NCI-H146 treated with DMSO at 0.1 percent for 48 hours (cell line): ENCODE results near the gene NLGN1.

Source experiments
- DNase-seq: peaks from one replicate; lab custom pipeline; 2025; ENCODE audit not compliant: unreplicated experiment; lab: John Stamatoyannopoulos, UW

NLGN1 gene

GRCh38 chr3:173750095-173750494, 352.6 kb downstream of the NLGN1 start:
- DNase-seq, result no peak

GRCh38 chr3:173750591-173750990, 353.0 kb downstream of the NLGN1 start:
- DNase-seq, result no peak

DNA sequence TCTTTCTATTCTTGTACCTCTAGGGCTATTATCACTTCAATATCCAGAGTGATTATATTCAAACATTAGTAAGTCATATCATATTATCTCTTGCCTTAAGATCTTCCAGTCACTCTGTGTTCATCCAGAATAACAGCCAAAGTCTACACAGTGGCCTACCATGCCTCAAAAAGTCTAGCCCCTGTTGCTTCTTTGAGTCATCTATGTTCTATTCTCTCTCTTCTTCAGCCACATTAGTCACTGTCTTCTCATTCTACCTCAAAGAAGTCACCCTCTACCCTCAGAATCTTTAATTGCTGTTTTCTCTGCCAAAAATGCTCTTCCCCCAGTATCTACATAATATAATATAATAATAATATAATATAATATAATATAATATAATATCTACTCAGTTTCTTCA, 356.0 kb downstream of the NLGN1 start:
- no peak for DNase-seq

DNA sequence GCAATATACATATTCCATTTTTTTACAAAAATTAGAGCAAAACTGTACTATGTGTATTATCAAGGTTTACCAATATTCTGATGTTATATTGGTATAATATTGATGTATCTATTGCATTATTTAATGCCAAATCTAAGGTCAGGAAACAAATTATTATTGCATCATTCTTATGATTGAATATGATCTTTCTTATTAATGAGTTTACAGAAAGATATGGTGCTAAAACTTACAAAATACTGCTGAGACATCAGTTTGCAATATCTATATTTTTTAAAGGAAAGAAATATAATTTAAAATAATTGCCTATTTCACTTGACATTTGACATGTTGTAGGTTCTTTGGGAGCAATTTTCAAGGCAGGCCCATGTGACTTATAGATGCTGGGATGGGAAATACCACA, 357.6 kb downstream of the NLGN1 start:
- no peak for DNase-seq

DNA sequence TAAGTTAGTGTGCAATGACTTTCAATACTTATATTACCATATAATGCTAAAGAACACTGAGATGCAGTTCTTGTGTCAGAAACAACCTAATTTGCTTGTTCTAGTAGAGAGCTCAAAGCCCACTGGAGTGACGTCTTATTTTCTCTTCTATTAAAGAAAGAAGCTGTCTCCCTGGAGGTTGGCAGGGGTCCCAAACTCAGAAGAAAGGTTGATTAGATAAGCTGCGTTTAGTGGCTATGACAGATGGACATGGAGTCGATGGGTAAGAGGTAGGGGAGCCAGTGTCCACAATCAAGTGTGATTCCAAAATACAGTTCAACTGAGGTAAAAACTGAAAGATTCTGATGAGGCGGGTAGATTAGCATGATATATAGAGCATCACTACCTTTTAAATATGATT, 363.6 kb downstream of the NLGN1 start:
- DNase-seq, result peak; percentile 58

DNA sequence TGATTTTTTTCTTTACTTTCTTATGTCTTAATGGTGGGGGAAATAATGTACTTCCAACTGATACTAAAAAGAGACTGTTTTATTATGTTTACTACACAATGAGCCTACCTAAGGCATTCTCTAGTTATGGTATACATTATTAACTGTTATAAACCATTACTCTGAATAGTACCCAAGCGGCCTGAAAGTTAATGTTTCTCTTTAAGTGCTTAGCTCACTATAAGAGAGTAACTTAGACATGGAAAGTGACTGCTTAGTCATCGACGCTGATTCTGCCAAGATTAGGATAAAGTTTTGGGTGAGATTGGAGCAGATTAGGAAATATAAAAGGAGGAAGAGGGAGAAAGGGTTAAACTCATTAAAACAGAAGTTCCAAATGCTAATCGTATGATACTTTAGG, 365.0 kb downstream of the NLGN1 start:
- DNase-seq, result no peak

DNA sequence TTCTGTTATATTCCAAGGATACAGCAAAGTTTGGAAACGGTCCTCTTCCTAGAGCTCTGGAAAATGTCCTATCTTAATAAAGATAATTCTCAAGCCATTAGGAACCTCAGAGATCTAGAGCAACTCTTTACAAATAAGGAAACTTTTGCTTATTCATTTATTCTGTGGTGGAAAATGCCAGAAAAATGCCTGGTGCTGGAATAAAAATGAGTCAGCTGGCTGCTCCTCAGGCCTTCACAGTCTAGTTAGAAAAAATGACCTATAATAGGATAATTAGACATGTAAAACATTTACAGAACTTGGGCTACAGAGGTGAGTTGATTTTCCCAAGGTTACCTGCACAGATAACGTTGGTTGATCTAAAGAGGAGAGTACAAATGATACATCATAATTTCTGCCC, 372.5 kb downstream of the NLGN1 start:
- DNase-seq, result no peak

DNA sequence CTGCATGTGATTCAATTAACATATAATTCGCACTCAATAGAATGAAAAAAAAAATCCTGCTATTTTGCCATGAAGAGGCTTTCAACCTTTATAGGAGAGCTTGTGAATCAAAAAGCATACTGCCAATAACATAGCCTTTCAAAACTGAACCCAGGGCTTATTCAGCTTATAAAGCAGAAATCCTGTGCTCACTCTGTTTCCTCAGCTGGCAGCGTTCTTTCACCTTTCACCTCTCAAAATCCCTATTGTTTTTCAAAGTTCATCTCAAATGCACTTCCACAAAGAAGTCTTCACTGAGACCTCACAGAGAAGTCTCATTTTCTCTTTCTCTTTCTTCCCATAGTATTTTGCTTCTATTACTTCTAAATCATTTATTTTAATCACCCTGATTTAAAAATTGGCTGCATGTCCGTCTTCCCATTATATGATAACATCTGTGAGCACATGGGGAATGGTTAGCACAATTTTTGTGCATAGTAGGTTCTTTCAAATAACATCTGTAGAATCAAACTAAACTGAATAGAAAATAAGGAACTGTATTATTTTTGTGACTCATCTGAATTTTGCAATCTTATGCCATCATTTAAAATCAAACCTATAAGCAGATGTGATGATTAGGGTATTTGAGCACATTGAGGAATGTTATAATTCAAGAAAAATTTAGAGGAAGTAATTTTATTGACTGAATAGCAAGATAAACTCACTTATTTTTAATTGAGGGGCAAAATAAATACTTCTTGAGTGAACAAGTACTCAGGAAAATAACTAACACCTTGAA, 373.4 kb downstream of the NLGN1 start:
- DNase-seq, result no peak

- DNase-seq, result no peak
Observed at GRCh38 chr3:173773800-173774199, 376.3 kb downstream of the NLGN1 start.

DNA sequence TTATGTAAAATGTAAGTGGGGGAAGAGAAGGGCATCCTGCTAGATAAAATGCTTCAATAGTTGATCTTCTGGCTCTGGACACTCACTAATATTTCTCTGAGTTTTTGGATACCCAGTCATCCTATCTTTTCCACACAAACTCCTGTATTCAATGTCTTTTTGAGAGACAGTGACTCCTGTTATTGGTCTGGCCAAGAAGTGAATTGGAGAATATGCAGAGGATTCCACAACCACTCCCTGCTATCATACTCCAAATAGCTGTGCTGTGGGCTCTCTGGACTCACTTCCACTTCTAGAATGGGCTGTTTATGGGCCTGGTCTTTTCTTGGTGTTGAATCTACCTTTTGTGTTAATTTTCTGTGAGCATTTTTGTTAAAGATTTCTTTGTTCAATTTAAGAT, 376.8 kb downstream of the NLGN1 start:
- no peak for DNase-seq

DNA sequence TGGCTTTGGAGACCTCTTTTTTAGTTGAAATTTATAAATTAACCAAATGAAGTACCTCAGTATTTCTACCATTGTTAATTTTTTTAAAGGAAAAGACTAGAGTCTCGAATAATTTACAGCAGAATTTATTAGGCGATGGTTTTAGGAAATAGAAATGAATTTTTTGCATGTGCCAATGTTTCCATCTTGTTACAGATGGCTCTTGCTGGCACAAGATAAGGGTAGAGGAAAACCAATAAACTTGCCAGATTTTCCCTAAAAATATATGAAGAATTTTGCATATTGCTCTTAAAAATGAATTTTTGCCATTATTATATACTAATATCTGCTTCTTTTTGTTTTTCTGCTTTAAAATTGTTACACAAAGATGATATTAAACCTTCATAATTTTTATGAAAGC, 380.7 kb downstream of the NLGN1 start:
- no peak for DNase-seq

GRCh38 chr3:173780067-173780466, 382.5 kb downstream of the NLGN1 start:
- no peak for DNase-seq

DNA sequence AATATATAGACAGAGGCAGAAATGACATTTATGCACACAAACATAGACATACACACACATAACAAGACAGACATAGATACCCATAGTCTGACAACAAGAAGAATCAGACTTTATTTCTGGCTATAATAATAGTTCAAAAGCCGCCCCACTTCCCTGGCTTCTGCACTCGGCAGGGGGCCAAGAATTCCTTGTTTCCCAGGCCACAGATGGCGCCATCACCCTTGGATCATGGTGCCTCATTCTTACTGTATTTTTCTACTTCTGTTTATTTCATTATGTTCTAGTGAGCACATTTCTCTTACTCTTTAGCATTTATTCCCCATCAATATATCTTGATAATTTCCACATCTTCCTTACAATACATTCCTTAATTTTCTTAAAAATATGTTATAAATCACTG, 387.5 kb downstream of the NLGN1 start:
- DNase-seq, result peak; percentile 52

DNA sequence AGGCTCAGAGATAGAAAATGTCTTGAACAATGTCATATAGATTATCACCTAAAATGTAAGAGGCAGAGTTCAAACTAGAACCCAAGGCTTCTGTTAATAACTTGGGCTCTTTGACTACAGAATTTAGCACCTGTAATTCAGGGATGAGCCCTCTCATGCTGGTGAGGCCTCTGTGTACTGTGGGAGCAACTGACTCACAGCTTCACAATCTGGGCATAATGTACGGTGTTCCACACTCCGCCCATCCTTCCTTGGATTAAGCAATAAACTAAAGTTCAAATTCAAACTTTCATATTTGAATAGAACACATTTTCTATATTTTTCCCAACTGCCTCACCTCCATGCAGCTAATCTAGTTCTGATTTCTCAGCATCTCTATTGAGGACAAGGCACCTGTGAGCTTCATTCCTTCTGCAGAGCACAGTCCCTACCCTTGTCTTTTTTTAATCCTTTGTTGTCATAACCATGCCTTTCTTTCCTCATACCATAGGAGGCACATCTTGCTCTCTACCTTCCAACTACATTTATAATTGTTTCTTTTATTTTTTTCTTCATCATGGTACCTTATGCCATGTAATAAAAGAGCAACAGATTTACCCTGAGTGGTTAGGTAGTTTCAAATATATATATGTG, 392.1 kb downstream of the NLGN1 start:
- no peak for DNase-seq

- no peak for DNase-seq
Observed at GRCh38 chr3:173793963-173794362, 396.4 kb downstream of the NLGN1 start.

DNA sequence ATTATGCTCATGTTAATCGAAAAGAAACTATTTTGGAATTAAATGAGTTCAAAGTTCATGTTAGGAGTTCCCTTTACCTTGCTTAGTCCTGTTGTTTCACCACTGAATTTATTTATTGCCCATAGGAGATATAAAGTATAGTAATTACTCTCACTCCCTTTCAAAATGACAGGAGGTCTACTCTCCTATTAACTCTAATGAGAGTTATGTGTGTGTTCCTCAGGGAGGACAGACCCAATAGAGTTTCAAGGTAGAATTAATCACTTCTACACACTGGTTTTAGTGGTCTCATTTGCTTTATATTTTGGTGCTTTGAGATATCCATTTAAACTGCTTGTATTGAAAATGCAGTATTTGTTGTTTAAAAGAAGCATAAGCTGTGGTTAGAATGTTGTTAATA, 398.9 kb downstream of the NLGN1 start:
- no peak for DNase-seq

- no peak for DNase-seq
Observed at GRCh38 chr3:173796890-173797289, 399.3 kb downstream of the NLGN1 start.

DNA sequence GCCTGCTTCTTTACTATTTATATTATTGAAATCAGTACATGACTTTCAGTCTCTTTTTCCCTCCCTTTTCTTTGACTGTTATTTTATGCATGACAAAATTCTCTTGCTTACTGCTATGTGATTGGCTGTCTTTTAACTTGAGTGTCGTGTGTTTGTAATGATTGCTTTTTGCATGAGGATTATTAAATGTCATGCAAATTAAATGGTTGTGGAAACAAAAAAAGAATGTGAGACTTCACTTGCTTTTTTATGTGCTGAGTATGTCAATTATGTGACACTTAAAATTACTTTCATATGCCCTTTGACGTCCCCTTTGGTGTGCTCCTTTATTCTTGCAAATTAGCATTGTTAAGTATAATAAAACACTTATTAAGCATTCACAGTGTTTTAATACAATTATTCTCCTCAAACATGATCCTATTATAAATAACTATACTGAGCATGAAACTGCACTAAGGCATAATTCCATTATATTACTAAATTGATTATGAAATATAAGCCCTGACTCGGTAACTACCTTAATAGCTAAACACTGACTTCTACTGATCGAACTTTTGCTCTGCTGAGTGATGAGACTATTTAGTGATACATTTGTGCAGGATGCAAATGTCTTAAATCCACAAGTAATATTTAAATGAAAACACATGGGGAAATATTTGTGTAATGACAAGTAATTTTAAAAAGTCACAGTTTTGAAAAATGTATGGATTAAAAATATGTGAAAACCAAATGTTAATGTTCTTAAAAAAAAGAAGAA, 401.7 kb downstream of the NLGN1 start:
- DNase-seq, result no peak

GRCh38 chr3:173800154-173800553, 402.6 kb downstream of the NLGN1 start:
- DNase-seq, result no peak

- DNase-seq, result no peak
Observed at GRCh38 chr3:173814809-173815208, 417.3 kb downstream of the NLGN1 start.

DNA sequence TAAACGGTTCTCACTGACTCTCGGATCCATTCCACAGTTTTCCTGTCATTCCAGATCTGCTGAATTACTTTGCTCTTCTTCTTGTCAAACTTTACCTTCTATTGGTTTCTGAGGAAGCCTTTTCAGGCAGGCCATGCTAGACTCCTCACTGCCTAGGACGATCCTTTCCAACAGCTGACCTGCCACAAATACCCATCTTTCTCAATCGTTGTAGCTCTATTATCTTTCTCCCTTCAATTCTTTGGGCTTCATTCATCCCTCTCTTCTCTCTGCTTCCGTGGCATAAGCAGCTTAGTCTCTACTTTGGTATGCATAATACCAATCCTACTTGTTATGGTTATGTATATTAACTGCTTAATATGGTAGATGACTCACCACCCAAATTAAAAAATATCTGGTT, 421.8 kb downstream of the NLGN1 start:
- DNase-seq, result no peak

DNA sequence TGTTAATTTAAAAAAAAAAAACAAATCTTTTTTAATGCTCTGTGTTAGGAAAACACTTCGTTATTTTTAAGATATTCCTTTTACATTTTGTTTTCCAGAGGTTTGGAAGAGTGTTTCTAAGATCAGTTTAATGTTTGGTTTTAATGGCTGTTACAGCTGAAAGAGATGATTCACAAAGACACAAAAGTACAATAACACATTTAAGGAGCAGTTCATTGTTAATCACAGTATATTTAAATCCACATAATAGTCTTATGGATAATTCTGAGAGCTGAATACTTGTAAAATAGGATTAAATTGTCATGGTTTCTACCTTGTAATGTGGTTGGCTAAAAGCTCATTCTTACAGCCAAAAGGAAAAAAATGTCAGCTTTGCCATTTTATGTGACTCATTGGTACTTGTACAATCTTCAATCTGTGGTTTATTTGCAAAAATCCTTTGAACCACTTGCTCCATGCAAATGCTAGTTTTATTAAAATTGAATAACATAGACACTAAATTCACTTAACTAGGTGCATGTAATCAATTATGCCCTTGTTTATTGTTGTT, 426.4 kb downstream of the NLGN1 start:
- DNase-seq, result no peak
